Mesendoderm (in vitro differentiated cells): ENCODE results near the gene LYPLA2.
A peak's percentile ranks its signal among the peaks of the same experiment; 100 is the strongest.

Experiments
- DNase-seq: peaks from one replicate; pipeline ENCODE4 v3.0.0; 2013
- H2AK5ac ChIP-seq: 2 replicates; pipeline ENCODE4 v1.6.1; 2013; ENCODE audit warnings: low read length, inconsistent platforms
- H2BK120ac ChIP-seq: 2 replicates; pipeline ENCODE4 v1.6.1; 2013; ENCODE audit warnings: low read depth, mild to moderate bottlenecking, low read length, moderate library complexity, mixed read lengths
- H2BK15ac ChIP-seq: replicated peaks from 2 replicates; pipeline ENCODE4 v1.6.1; 2013; ENCODE audit warnings: low read depth, mild to moderate bottlenecking, moderate library complexity
- H2BK5ac ChIP-seq: 2 replicates; pipeline ENCODE4 v1.6.1; 2013; ENCODE audit warnings: low read length, inconsistent platforms
- H3K18ac ChIP-seq: 2 replicates; pipeline ENCODE4 v1.6.1; 2013; ENCODE audit warnings: mild to moderate bottlenecking, low read length, mixed read lengths
- H3K23ac ChIP-seq: one replicate; pipeline ENCODE4 v1.6.1; 2013; ENCODE audit warnings: low read length
- H3K27ac ChIP-seq: 2 replicates; pipeline ENCODE4 v1.5.1; 2013; ENCODE audit warnings: low read depth, mild to moderate bottlenecking, inconsistent platforms, low read length, moderate library complexity
- H3K27me3 ChIP-seq: 2 replicates; pipeline ENCODE4 v1.6.1; 2013; ENCODE audit warnings: low read length, control low read depth, mild to moderate bottlenecking, inconsistent platforms; ENCODE audit not compliant: insufficient read depth, poor library complexity
- H3K36me3 ChIP-seq: 2 replicates; pipeline ENCODE4 v1.6.1; 2013; ENCODE audit warnings: low read length, inconsistent platforms; ENCODE audit not compliant: control insufficient read depth, insufficient read depth
- H3K4ac ChIP-seq: one replicate; pipeline ENCODE4 v1.6.1; 2013; ENCODE audit warnings: low read depth, mild to moderate bottlenecking, low read length, moderate library complexity
- H3K4me1 ChIP-seq: 2 replicates; pipeline ENCODE4 v1.6.1; 2013; ENCODE audit warnings: low read depth, low read length, inconsistent platforms; ENCODE audit not compliant: control insufficient read depth
- H3K4me2 ChIP-seq: 2 replicates; pipeline ENCODE4 v1.6.1; 2013; ENCODE audit warnings: low read length
- H3K4me3 ChIP-seq: 2 replicates; pipeline ENCODE4 v1.5.1; 2013; ENCODE audit warnings: mild to moderate bottlenecking, low read length
- H3K56ac ChIP-seq: one replicate; pipeline ENCODE4 v1.6.1; 2013; ENCODE audit warnings: low read length
- H3K79me1 ChIP-seq: 2 replicates; pipeline ENCODE4 v1.6.1; 2013; ENCODE audit warnings: low read length, inconsistent platforms
- H3K79me2 ChIP-seq: 2 replicates; pipeline ENCODE4 v1.6.1; 2013; ENCODE audit warnings: mild to moderate bottlenecking, low read length; ENCODE audit not compliant: control insufficient read depth, insufficient read depth
- H3K9ac ChIP-seq: 2 replicates; pipeline ENCODE4 v1.6.1; 2013; ENCODE audit warnings: low read length, inconsistent platforms
- H4K5ac ChIP-seq: one replicate; pipeline ENCODE4 v1.6.1; 2013; ENCODE audit warnings: low read length
- H4K8ac ChIP-seq: one replicate; pipeline ENCODE4 v1.6.1; 2013; ENCODE audit warnings: low read depth, mild to moderate bottlenecking, control low read depth, low read length, moderate library complexity
- WGBS: extraction: QIAGEN DNeasy Blood & Tissue Kit; methylation state at CpG from one replicate; pipeline ENCODE4 v1.1.7; 2013; ENCODE audit warnings: low lambda C conversion rate, missing lambda C conversion rate; ENCODE audit not compliant: insufficient coverage; ENCODE audit errors: extremely low coverage; 5-methylcytosine and 5-hydroxymethylcytosine counted together

LYPLA2 gene

GRCh38 chr1:23838401-23838866 lies 47.5 kb downstream of the LYPLA2 start:
- Histone ChIP-seq H4K8ac (no peak overlapping the region), H3K4ac (no peak overlapping the region), H3K27ac (no peak overlapping the region), H2BK5ac (no peak overlapping the region), H3K23ac (no peak overlapping the region), H2AK5ac (no peak overlapping the region), H4K5ac (no peak overlapping the region), H3K79me1 (no peaks in the 10 kb centered on the region), H2BK15ac (no peak overlapping the region), H3K4me3 (no peak overlapping the region), H3K18ac (no peak overlapping the region), H3K36me3 (no peaks in the 10 kb centered on the region), H2BK120ac (no peak overlapping the region), H3K9ac (no peak overlapping the region), H3K27me3 (no peaks in the 10 kb centered on the region), H3K79me2 (no peaks in the 10 kb centered on the region), H3K4me2 (peak overlapping the region; percentile 76), H3K4me1 (no peaks in the 10 kb centered on the region), H3K56ac (peak overlapping the region; percentile 57)
- WGBS: no CpG with 5 or more reads among the region's 21 CpGs
- DNase-seq: peak; percentile 53

DNA sequence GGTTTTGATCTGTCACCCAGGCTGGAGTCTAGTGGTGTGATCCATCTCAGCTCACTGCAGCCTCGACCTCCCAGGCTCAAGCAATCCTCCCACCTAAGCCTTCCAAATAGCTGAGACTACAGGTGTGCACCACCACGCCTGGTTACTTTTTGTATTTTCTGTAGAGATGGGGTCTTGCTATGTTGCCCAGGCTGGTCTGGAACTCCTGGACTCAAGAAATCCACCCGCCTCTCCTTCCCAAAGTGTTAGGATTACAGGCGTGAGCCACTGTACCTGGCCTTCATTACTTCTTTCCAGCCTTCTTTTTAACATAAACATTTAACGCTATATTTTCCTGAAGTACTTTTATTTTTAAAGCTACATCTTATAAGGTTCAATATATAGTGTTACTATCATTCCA lies 52.7 kb downstream of the LYPLA2 start:
- no peak overlapping the region for H2BK5ac ChIP-seq
- no peak overlapping the region for H2BK15ac ChIP-seq
- no peaks in the 10 kb centered on the region for H3K79me1 ChIP-seq
- no peak overlapping the region for H3K18ac ChIP-seq
- H3K9ac ChIP-seq: no peak overlapping the region
- DNase-seq: no peak
- no peak overlapping the region for H3K56ac ChIP-seq
- no peaks in the 10 kb centered on the region for H3K36me3 ChIP-seq
- no peak overlapping the region for H4K8ac ChIP-seq
- no peak overlapping the region for H3K4ac ChIP-seq
- no peaks in the 10 kb centered on the region for H3K4me1 ChIP-seq
- H3K79me2 ChIP-seq: no peaks in the 10 kb centered on the region
- no peak overlapping the region for H3K23ac ChIP-seq
- H3K27me3 ChIP-seq: no peaks in the 10 kb centered on the region
- no CpG with 5 or more reads among the region's 5 CpGs for WGBS
- H3K27ac ChIP-seq: no peak overlapping the region
- no peak overlapping the region for H3K4me2 ChIP-seq
- H2AK5ac ChIP-seq: no peak overlapping the region
- no peak overlapping the region for H4K5ac ChIP-seq
- H3K4me3 ChIP-seq: no peak overlapping the region
- H2BK120ac ChIP-seq: no peak overlapping the region
